LNCaP clone FGC (cell line): Measurements from ENCODE around the gene PARK7.

Source experiments
- DNase-seq: peaks from one replicate; pipeline ENCODE4 v3.0.0-alpha.2; 2011; ENCODE audit warnings: low read depth
- H3K4me3 ChIP-seq: 2 replicates; pipeline ENCODE4 v1.5.1; 2011; ENCODE audit warnings: mild to moderate bottlenecking, low read depth, low read length, control low read depth
- TF ChIP-seq, protein P1 (sequence below): IDR thresholded peaks from 2 replicates; pipeline ENCODE4 v1.5.1; 2012; ENCODE audit warnings: mild to moderate bottlenecking; ENCODE audit not compliant: control insufficient read depth, insufficient read depth; ENCODE audit errors: extremely low read depth

Gene PARK7

DNA sequence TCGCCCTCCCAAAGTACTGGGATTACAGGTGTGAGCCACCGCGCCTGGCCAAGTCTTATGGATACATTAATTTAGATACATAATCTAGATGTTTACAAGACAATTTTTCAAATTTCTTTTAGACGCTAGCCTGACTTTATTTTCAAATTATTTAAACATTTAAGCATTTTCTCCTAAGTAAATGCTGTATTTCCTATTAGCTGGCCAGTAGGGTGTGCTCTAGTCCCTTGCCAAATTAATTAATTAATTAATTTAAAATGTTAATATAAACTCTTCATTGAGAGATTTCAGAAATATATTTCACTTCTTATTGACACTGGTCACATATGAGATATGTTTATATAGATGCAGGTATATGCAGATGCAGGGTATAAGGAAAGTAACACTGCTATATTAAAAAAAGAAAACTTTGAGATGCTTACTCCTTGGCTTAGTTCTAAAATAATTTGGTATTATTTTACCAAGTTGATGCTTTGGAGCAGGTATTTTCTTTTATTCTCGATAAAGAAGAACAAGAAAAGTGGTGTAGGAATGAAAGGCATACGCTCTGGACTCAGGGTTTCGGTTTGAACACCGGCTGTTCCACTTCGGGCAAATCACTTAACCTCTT, 69.8 kb downstream of the PARK7 start:
- no peak for DNase-seq
- H3K4me3 ChIP-seq, result no peak overlapping the region
- TF ChIP-seq, protein P1, sequence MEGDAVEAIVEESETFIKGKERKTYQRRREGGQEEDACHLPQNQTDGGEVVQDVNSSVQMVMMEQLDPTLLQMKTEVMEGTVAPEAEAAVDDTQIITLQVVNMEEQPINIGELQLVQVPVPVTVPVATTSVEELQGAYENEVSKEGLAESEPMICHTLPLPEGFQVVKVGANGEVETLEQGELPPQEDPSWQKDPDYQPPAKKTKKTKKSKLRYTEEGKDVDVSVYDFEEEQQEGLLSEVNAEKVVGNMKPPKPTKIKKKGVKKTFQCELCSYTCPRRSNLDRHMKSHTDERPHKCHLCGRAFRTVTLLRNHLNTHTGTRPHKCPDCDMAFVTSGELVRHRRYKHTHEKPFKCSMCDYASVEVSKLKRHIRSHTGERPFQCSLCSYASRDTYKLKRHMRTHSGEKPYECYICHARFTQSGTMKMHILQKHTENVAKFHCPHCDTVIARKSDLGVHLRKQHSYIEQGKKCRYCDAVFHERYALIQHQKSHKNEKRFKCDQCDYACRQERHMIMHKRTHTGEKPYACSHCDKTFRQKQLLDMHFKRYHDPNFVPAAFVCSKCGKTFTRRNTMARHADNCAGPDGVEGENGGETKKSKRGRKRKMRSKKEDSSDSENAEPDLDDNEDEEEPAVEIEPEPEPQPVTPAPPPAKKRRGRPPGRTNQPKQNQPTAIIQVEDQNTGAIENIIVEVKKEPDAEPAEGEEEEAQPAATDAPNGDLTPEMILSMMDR, result peak; percentile 69

DNA sequence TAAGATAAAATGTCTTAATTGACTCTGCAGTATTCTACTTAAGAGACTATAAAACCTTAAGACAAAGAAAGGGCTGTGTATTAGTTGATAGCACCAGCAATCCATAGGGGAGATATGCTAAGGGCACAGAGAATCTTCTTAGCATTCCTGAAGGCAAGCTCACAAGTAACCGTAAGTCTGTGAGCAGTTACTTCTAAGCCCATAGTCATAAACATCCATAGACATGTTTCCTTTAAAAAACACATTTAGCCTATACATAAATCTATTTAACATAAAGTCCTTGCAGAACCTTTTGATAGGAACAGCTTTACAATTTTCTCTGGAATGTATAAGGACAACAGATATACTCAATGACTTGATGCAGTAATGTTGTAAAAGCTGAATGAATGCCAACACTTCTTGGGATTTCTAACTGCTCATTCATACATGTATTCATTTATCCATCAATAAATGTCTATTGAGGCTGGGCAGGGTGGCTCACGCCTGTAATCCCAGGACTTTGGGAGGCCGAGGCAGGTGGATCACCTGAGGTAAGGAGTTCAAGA, 70.9 kb downstream of the PARK7 start:
- H3K4me3 ChIP-seq, result no peak overlapping the region
- no peak for DNase-seq
- TF ChIP-seq, protein P1, result no peak

DNA sequence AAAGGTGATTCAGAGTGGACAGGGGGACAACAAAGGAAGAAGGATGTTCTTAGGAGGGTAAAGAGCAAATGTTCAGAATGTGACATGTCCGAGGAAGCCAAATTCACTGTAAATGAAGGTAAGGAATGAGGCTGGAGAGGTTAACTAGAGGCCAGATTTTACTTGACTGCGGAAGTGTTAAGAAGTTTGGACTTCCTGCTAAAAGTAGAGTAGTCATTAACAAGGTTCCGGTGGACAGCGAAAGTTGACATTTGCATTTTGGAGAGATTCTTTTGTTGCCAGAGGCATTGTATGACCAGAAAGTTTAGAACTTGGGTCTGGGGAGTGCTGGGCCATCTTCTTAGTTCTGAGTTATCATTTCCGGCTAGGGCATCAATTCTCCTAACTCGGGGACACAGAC, 71.8 kb downstream of the PARK7 start:
- DNase-seq, result no peak
- TF ChIP-seq, protein P1, result no peak
- H3K4me3 ChIP-seq, result no peak overlapping the region
